ENCODE results near the gene HMGN2.
A peak's percentile ranks its signal among the peaks of the same experiment; 100 is the strongest.
"Not testable (repeated sequence)": the region's sequence is repeated elsewhere in the genome, so short reads cannot be mapped to it uniquely, and the experiment has no call there.

HMGN2 gene

DNA sequence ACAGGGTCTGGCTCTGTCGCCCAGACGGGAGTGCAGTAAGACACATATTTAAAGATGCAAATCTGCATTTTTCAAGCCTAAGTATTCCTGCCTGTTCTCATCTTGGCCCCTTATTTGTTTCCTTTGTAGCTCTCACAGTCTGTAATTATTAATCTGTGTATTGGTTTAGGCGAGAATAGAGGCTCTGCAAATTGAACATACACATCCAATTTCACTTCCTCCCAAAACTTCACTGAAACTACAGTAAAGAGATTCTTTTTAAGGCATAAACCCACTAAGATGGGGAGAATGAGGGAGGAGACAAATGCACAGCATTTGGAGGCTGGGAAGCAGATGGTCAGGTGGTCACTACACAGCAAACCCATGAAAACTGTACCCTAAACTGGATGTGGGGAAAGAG lies 21.0 kb downstream of the HMGN2 start:
- no peak overlapping the region for H3K27ac Mint-ChIP-seq
- TF ChIP-seq, protein P1, sequence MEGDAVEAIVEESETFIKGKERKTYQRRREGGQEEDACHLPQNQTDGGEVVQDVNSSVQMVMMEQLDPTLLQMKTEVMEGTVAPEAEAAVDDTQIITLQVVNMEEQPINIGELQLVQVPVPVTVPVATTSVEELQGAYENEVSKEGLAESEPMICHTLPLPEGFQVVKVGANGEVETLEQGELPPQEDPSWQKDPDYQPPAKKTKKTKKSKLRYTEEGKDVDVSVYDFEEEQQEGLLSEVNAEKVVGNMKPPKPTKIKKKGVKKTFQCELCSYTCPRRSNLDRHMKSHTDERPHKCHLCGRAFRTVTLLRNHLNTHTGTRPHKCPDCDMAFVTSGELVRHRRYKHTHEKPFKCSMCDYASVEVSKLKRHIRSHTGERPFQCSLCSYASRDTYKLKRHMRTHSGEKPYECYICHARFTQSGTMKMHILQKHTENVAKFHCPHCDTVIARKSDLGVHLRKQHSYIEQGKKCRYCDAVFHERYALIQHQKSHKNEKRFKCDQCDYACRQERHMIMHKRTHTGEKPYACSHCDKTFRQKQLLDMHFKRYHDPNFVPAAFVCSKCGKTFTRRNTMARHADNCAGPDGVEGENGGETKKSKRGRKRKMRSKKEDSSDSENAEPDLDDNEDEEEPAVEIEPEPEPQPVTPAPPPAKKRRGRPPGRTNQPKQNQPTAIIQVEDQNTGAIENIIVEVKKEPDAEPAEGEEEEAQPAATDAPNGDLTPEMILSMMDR (IDR thresholded peaks at IDR 0.05; ENCODE audit: unreplicated experiment in 3 of 3) = no peak

DNA sequence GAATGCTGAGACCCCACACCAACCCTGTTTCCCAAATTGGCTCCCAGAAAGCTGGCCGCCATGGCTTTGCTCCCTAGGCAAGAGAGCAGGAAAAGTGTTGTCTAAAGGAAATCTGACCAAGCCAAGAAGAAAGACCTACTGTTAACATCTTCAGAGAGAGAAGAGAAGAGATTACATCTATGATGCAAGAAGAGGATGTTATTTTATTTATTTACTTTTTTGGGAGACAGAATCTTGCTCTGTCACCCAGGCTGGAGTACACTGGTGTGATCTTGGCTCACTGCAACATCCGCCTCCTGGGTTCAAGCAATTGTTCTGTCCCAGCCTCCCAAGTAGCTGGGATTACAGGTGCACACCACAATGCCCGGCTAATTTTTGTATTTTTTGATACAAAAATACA lies 21.7 kb downstream of the HMGN2 start:
- H3K4me3 Mint-ChIP-seq = no peak overlapping the region
- H3K36me3 Mint-ChIP-seq (ENCODE audit: low read depth) = no peaks in the 10 kb centered on the region
- peaks cover 4% of the 10 kb centered on the region for H3K27me3 Mint-ChIP-seq (ENCODE audit: low read depth)
- no peaks in the 10 kb centered on the region for H3K9me3 Mint-ChIP-seq
- TF ChIP-seq, protein P1 (IDR thresholded peaks at IDR 0.05; ENCODE audit: unreplicated experiment in 3 of 3) = no peak
- no peak overlapping the region for H3K27ac Mint-ChIP-seq
- H3K4me1 Mint-ChIP-seq = peaks cover 5% of the 10 kb centered on the region

More for the DNA sequence above, 21.0 kb downstream of the HMGN2 start:
- Mint-ChIP-seq H3K36me3 (ENCODE audit: low read depth) (no peaks in the 10 kb centered on the region), H3K27me3 (ENCODE audit: low read depth) (peaks cover 4% of the 10 kb centered on the region), H3K4me1 (peaks cover 5% of the 10 kb centered on the region), H3K4me3 (no peak overlapping the region), H3K9me3 (no peaks in the 10 kb centered on the region)

- Mint-ChIP-seq H3K27ac (peak overlapping the region in 2 of 3 experiments; percentile 67 to 74), H3K36me3 (ENCODE audit: low read depth) (no peaks in the 10 kb centered on the region), H3K9me3 (no peaks in the 10 kb centered on the region), H3K27me3 (ENCODE audit: low read depth) (peaks cover 4% of the 10 kb centered on the region), H3K4me3 (peak overlapping the region in 1 of 3 experiments; percentile 68), H3K4me1 (peaks cover 5% of the 10 kb centered on the region)
- TF ChIP-seq, protein P1 (IDR thresholded peaks at IDR 0.05; ENCODE audit: unreplicated experiment in 3 of 3) = no peak
Observed at GRCh38 chr1:26496861-26497260, 24.6 kb downstream of the HMGN2 start.

GRCh38 chr1:26498894-26499293 lies 26.7 kb downstream of the HMGN2 start:
- no peak overlapping the region for H3K27ac Mint-ChIP-seq
- H3K4me3 Mint-ChIP-seq = peak overlapping the region; percentile 53 to 66 (median 57)
- no peaks in the 10 kb centered on the region for H3K36me3 Mint-ChIP-seq (ENCODE audit: low read depth)
- H3K4me1 Mint-ChIP-seq = peaks cover 5% of the 10 kb centered on the region
- TF ChIP-seq, protein P1 (IDR thresholded peaks at IDR 0.05; ENCODE audit: unreplicated experiment in 3 of 3) = no peak
- no peaks in the 10 kb centered on the region for H3K9me3 Mint-ChIP-seq
- H3K27me3 Mint-ChIP-seq (ENCODE audit: low read depth) = peaks cover 4% of the 10 kb centered on the region

- TF ChIP-seq, protein P1 (IDR thresholded peaks at IDR 0.05; ENCODE audit: unreplicated experiment in 3 of 3) = peak in 2 of 3 experiments; percentile 27 to 44
- H3K4me3 Mint-ChIP-seq = peak overlapping the region; percentile 82 to 90 (median 88)
Observed at GRCh38 chr1:26500488-26501175, 28.4 kb downstream of the HMGN2 start.

DNA sequence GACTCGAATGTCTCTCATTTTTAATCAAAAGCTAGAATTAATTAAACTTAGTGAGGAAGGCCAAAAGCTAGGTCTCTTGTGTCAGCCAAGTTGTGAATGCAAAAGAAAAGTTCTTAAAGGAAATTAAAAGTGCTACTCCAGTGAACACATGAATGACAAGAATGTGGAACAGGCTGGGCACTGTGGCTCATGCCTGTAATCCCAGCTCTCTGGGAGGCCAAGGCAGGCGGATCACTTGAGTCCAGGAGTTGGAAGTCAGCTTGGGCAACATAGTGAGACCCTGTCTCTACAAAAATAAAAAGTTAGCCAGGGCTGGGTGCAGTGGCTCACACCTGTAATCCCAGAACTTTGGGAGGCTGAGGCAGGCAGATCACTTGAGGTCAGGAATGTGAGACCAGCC lies 38.5 kb downstream of the HMGN2 start:
- not testable (repeated sequence) for H3K9me3 Mint-ChIP-seq; H3K4me1 Mint-ChIP-seq; H3K27me3 Mint-ChIP-seq (ENCODE audit: low read depth); H3K4me3 Mint-ChIP-seq; H3K36me3 Mint-ChIP-seq (ENCODE audit: low read depth)
- peak overlapping the region; percentile 37 to 73 (median 73) for H3K27ac Mint-ChIP-seq

More at GRCh38 chr1:26500488-26501175, 28.4 kb downstream of the HMGN2 start:
- Mint-ChIP-seq H3K9me3 (no peaks in the 10 kb centered on the region), H3K27ac (peak overlapping the region; percentile 73 to 90 (median 87)), H3K27me3 (ENCODE audit: low read depth) (no peaks in the 10 kb centered on the region), H3K36me3 (ENCODE audit: low read depth) (no peaks in the 10 kb centered on the region), H3K4me1 (peaks cover 5% of the 10 kb centered on the region)

GRCh38 chr1:26515836-26516235 lies 43.6 kb downstream of the HMGN2 start:
- not testable (repeated sequence) for H3K4me3 Mint-ChIP-seq; H3K9me3 Mint-ChIP-seq; H3K36me3 Mint-ChIP-seq (ENCODE audit: low read depth); H3K27me3 Mint-ChIP-seq (ENCODE audit: low read depth); H3K27ac Mint-ChIP-seq; H3K4me1 Mint-ChIP-seq
